IMR-90 (cell line): ENCODE data around the gene DUSP8. TPM values are rescaled to one million over a fixed set of nuclear protein-coding genes. Genes with fewer than 3 reads are reported as not detected.
"Not testable (repeated sequence)": the region's sequence is repeated elsewhere in the genome, so short reads cannot be mapped to it uniquely, and the experiment has no call there.

ENCODE experiments used
- ATAC-seq: fragments of 200-7000 bp; cut with Tn5 transposase; 2 replicates; pipeline ENCODE4 v1.9.1; 2020; ENCODE audit warnings: low read depth, mild to moderate bottlenecking, moderate library complexity
- BruUV-seq: library from RNA; stranded (reverse); fragments of 400-500 nt; replicated peaks from 2 replicates; lab custom pipeline; 2021; lab: Mats Ljungman, UMichigan
- CTCF ChIA-PET: fragments of 300-600 bp; formaldehyde crosslinking; extraction: SDS; loops from one replicate; lab custom pipeline; 2021; ENCODE audit warnings: antibody characterized with exemption; lab: Yijun Ruan, JAX
- POLR2A ChIA-PET: fragments of 300-600 bp; sonication (Branson Sonifier 250); formaldehyde crosslinking; loops from one replicate; lab custom pipeline; 2022; ENCODE audit warnings: antibody characterized with exemption; ENCODE audit not compliant: unreplicated experiment; lab: Charles Lee
- DNase-seq: peaks from one replicate; pipeline ENCODE4 v3.0.0; 2013
- H2AFZ ChIP-seq: replicated peaks from 2 replicates; pipeline ENCODE3; 2013; ENCODE audit warnings: low read length, mild to moderate bottlenecking; ENCODE audit not compliant: poor library complexity
- H2AK5ac ChIP-seq: 2 replicates; pipeline ENCODE4 v1.6.1; 2013; ENCODE audit warnings: low read depth, low read length, inconsistent platforms
- H2AK9ac ChIP-seq: replicated peaks from 2 replicates; pipeline ENCODE3; 2013; ENCODE audit warnings: mild to moderate bottlenecking, low read depth, low read length, moderate library complexity; ENCODE audit not compliant: poor library complexity
- H2BK120ac ChIP-seq: 2 replicates; pipeline ENCODE4 v1.6.1; 2013; ENCODE audit warnings: low read depth, low read length, inconsistent platforms
- H2BK15ac ChIP-seq: 3 replicates; pipeline ENCODE4 v1.6.1; 2013; ENCODE audit warnings: low read depth, low read length, inconsistent platforms
- H2BK20ac ChIP-seq: 2 replicates; pipeline ENCODE4 v1.6.1; 2013; ENCODE audit warnings: low read depth, mild to moderate bottlenecking, inconsistent platforms, low read length, moderate library complexity
- H2BK5ac ChIP-seq: 2 replicates; pipeline ENCODE4 v1.6.1; 2013; ENCODE audit warnings: mild to moderate bottlenecking, low read depth, low read length, inconsistent platforms; ENCODE audit not compliant: poor library complexity, severe bottlenecking
- H3K14ac ChIP-seq: replicated peaks from 2 replicates; pipeline ENCODE4 v1.6.1; 2013; ENCODE audit warnings: low read depth, low read length, inconsistent platforms
- H3K18ac ChIP-seq: 2 replicates; pipeline ENCODE4 v1.6.1; 2013; ENCODE audit warnings: low read depth, low read length, control low read depth
- H3K23ac ChIP-seq: 2 replicates; pipeline ENCODE4 v1.6.1; 2013; ENCODE audit warnings: low read depth, low read length, inconsistent platforms
- H3K27ac ChIP-seq: 2 replicates; pipeline ENCODE4 v1.5.1; 2013; ENCODE audit warnings: mild to moderate bottlenecking, control low read depth, low read length; ENCODE audit not compliant: insufficient read depth
- H3K27me3 ChIP-seq: 2 replicates; pipeline ENCODE4 v1.6.1; 2013; ENCODE audit warnings: low read length; ENCODE audit not compliant: control insufficient read depth, insufficient read depth
- H3K36me3 ChIP-seq: 2 replicates; pipeline ENCODE4 v1.6.1; 2013; ENCODE audit warnings: low read length, mixed read lengths; ENCODE audit not compliant: control insufficient read depth, insufficient read depth
- H3K4ac ChIP-seq: 2 replicates; pipeline ENCODE4 v1.6.1; 2013; ENCODE audit warnings: low read depth, low read length, inconsistent platforms
- H3K4me1 ChIP-seq: 2 replicates; pipeline ENCODE4 v1.6.1; 2013; ENCODE audit warnings: low read length, mixed read lengths; ENCODE audit not compliant: control insufficient read depth, insufficient read depth
- H3K4me2 ChIP-seq: 2 replicates; pipeline ENCODE4 v1.6.1; 2013; ENCODE audit warnings: low read depth, mild to moderate bottlenecking, control low read depth, low read length, moderate library complexity
- H3K4me3 ChIP-seq: 2 replicates; pipeline ENCODE4 v1.5.1; 2013; ENCODE audit warnings: low read depth, mild to moderate bottlenecking, control low read depth, low read length, moderate library complexity; ENCODE audit not compliant: insufficient read depth
- H3K56ac ChIP-seq: 2 replicates; pipeline ENCODE4 v1.6.1; 2013; ENCODE audit warnings: low read length, inconsistent platforms; ENCODE audit not compliant: insufficient read depth; ENCODE audit errors: extremely low read depth
- H3K79me1 ChIP-seq, 2 experiments: 2 replicates each; pipeline ENCODE4 v1.6.1; 2013; ENCODE audit warnings: low read length in 2 of 2, inconsistent platforms in 1 of 2, low read depth in 1 of 2
- H3K9ac ChIP-seq: 2 replicates; pipeline ENCODE4 v1.6.1; 2013; ENCODE audit warnings: low read depth, low read length, control low read depth
- H3K9me1 ChIP-seq: 2 replicates; pipeline ENCODE4 v1.6.1; 2013; ENCODE audit warnings: low read length, inconsistent platforms; ENCODE audit not compliant: insufficient read depth
- H3K9me3 ChIP-seq: 2 replicates; pipeline ENCODE4 v1.6.1; 2013; ENCODE audit warnings: low read length; ENCODE audit not compliant: control insufficient read depth, insufficient read depth
- H4K20me1 ChIP-seq: 2 replicates; pipeline ENCODE4 v1.6.1; 2013; ENCODE audit warnings: low read length, inconsistent platforms; ENCODE audit not compliant: insufficient read depth
- H4K5ac ChIP-seq: 2 replicates; pipeline ENCODE4 v1.6.1; 2013; ENCODE audit warnings: mild to moderate bottlenecking, low read depth, low read length, control low read depth
- H4K8ac ChIP-seq, 2 experiments: 2 replicates each; pipeline ENCODE4 v1.6.1; 2013; ENCODE audit warnings: low read depth in 2 of 2, low read length in 2 of 2, control low read depth in 1 of 2, inconsistent platforms in 1 of 2
- H4K91ac ChIP-seq: 2 replicates; pipeline ENCODE4 v1.6.1; 2013; ENCODE audit warnings: low read depth, low read length, inconsistent platforms; ENCODE audit not compliant: insufficient read depth
- WGBS, 2 experiments: methylation state at CpG; one replicate each; pipeline versions ENCODE4 v1.1.5 to v1.1.7; 2013; ENCODE audit warnings: missing lambda C conversion rate in 2 of 2; ENCODE audit not compliant: insufficient read length in 1 of 2; ENCODE audit errors: extremely low coverage in 2 of 2; 5-methylcytosine and 5-hydroxymethylcytosine counted together
- dilution Hi-C: fragments of 300-500 bp; cut with HindIII; formaldehyde crosslinking; loops from one replicate; pipeline ENCODE4 v1.14.3; 2018; ENCODE audit warnings: low sequenced_read_pairs; ENCODE audit not compliant: unreplicated experiment
- in situ Hi-C: fragments of 300-500 bp; cut with MboI; formaldehyde crosslinking; loops from 3 replicates; pipeline ENCODE4 v1.14.3; 2019; ENCODE audit warnings: low sequenced_read_pairs, inconsistent platforms, mixed read lengths
- intact Hi-C: fragments of 100-400 bp; cut with micrococcal nuclease; formaldehyde crosslinking; loops from 2 replicates; pipeline ENCODE4 v1.10.0; 2022
- polyA plus RNA-seq, 3 experiments: library from polyadenylated mRNA; depleted of rRNA; stranded (reverse); fragments of >200 nt; gene quantifications; 2 replicates each; pipeline ENCODE4 v1.2.3, GENCODE V29; 2012; ENCODE audit warnings: low replicate concordance in 1 of 3
- total RNA-seq: library from RNA; depleted of rRNA; stranded (reverse); fragments of >200 nt; gene quantifications from 2 replicates; pipeline ENCODE4 v1.2.3, GENCODE V29; 2012

The DUSP8 gene
- total and polyA plus RNA-seq, 2 of the 4 experiments (the other 2 are of a cell fraction): 0.72 to 4.2 TPM

DNA sequence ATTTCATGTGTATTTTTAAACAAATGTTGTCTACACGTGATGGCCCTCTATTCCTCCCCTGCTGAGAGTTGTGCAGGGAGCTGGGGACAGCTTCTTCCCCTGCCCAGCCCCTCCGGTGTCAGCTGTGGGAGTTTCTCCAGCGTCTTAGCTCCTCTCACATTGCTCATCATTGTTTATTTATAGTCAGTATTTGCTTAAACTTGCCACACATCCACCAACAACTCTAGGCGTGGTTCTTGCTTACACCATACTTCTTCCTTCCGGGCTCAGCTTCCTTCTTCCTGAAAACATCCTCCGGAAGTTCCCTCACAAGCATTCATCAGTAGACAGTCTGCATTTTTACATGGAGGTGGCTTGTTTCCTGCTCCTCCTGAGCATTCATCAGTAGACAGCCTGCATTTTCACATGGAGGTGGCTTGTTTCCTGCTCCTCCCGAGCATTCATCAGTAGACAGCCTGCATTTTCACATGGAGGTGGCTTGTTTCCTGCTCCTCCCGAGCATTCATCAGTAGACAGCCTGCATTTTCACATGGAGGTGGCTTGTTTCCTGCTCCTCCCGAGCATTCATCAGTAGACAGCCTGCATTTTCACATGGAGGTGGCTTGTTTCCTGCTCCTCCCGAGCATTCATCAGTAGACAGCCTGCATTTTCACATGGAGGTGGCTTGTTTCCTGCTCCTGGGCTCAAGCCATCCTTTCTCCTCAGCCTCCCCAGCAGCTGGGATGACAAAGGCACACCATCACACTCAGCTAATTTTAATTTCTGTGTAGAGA, 17.3 kb upstream of the DUSP8 start:
- H3K4me2 ChIP-seq, H4K8ac ChIP-seq, H2AFZ ChIP-seq, H4K91ac ChIP-seq, H4K5ac ChIP-seq, H4K20me1 ChIP-seq, H3K79me1 ChIP-seq, H3K9me3 ChIP-seq, BruUV-seq, H2BK5ac ChIP-seq, in situ Hi-C loops, H3K4ac ChIP-seq, H3K4me1 ChIP-seq, H2AK5ac ChIP-seq, H3K23ac ChIP-seq, H2BK120ac ChIP-seq, H2BK20ac ChIP-seq, ATAC-seq, H2AK9ac ChIP-seq, H3K18ac ChIP-seq, DNase-seq, dilution Hi-C loops, H3K36me3 ChIP-seq, H3K9me1 ChIP-seq, H3K14ac ChIP-seq, intact Hi-C loops, H3K4me3 ChIP-seq, POLR2A ChIA-PET, H3K56ac ChIP-seq, H3K27ac ChIP-seq, H2BK15ac ChIP-seq, H3K9ac ChIP-seq: not testable (repeated sequence)
- WGBS, 2 experiments: 39% methylated on average over 2 of the region's 10 CpGs; no CpG with 5 or more reads in 1 of the 2 experiments
- peaks cover 33% of the 10 kb centered on the region for H3K27me3 ChIP-seq
- CTCF ChIA-PET: interaction anchor here (1.0 to 2.1 kb wide), 2 partner anchors 13 to 15 kb away, joined by 3 to 9 read pairs; no protein-coding TSS in a partner anchor
